Neural cell (in vitro differentiated cells): ENCODE results near the gene COL5A1.

Experiments used
- TAF1 ChIP-seq: IDR thresholded peaks from 2 replicates; pipeline ENCODE4 v1.6.1; 2012; ENCODE audit warnings: low read depth
- TF ChIP-seq, protein P1 (sequence below): fragments of 450-650 bp; IDR thresholded peaks from 2 replicates; pipeline ENCODE4 v1.5.1; 2014; ENCODE audit warnings: antibody characterized with exemption, mild to moderate bottlenecking, moderate library complexity; ENCODE audit not compliant: poor library complexity, severe bottlenecking

- TF ChIP-seq, protein P1, sequence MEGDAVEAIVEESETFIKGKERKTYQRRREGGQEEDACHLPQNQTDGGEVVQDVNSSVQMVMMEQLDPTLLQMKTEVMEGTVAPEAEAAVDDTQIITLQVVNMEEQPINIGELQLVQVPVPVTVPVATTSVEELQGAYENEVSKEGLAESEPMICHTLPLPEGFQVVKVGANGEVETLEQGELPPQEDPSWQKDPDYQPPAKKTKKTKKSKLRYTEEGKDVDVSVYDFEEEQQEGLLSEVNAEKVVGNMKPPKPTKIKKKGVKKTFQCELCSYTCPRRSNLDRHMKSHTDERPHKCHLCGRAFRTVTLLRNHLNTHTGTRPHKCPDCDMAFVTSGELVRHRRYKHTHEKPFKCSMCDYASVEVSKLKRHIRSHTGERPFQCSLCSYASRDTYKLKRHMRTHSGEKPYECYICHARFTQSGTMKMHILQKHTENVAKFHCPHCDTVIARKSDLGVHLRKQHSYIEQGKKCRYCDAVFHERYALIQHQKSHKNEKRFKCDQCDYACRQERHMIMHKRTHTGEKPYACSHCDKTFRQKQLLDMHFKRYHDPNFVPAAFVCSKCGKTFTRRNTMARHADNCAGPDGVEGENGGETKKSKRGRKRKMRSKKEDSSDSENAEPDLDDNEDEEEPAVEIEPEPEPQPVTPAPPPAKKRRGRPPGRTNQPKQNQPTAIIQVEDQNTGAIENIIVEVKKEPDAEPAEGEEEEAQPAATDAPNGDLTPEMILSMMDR: no peak
- no peak for TF ChIP-seq TAF1
These were observed 167.7 kb downstream of the COL5A1 start for GRCh38 chr9:134809292-134809691.
